Stimulated activated CD8-positive, alpha-beta memory T cell treated with anti-CD3 and anti-CD28 coated beads, Interleukin-4, amount 100 ng/mL, for 24 hours (primary cell): ENCODE results near the gene KIR2DL3.
A peak's percentile ranks its signal among the peaks of the same experiment; 100 is the strongest.
"Not testable (repeated sequence)": the region's sequence is repeated elsewhere in the genome, so short reads cannot be mapped to it uniquely, and the experiment has no call there.

Source experiments
- DNase-seq: peaks from one replicate; pipeline ENCODE4 v3.0.0-alpha.2; 2020; ENCODE audit warnings: low read depth

KIR2DL3 gene

DNA sequence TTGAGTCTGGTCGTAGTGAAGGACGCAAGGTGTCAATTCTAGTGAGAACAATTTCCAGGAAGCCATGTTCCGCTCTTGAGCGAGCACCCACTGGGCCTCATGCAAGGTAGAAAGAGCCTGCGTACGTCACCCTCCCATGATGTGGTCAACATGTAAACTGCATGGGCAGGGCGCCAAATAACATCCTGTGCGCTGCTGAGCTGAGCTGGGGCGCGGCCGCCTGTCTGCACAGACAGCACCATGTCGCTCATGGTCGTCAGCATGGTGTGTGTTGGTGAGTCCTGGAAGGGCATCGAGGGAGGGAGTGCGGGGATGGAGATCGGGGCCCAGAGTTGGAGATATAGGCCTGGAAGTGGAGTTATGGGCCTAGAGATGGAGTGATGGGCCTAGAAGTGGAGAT is at the start of gene KIR2DL3:
Gene KIR2DL3 (plus strand): TSS at position 208 of the 400 bp plus-strand sequence. CDS start 33 bp downstream, at position 241.
- not testable (repeated sequence) for DNase-seq

GRCh38 chr19:54691582-54692297 is 46.6 kb upstream of the KIR2DL3 start:
- DNase-seq = no peak

DNA sequence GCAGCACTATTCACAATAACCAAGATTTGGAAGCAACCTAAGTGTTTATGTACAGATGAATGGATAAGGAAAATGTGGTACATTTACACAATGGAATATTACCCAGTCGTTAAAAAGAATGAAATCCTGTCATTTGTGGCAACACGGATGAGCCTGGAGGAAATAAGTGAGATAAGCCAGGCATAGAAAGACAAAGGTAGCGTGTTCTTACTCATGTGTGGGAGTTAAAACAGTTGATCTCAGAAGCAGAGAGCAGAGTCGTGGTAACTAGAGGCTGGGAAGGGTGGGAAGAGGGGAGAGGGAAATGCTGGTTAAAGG is 46.1 kb upstream of the KIR2DL3 start:
- DNase-seq = no peak

DNA sequence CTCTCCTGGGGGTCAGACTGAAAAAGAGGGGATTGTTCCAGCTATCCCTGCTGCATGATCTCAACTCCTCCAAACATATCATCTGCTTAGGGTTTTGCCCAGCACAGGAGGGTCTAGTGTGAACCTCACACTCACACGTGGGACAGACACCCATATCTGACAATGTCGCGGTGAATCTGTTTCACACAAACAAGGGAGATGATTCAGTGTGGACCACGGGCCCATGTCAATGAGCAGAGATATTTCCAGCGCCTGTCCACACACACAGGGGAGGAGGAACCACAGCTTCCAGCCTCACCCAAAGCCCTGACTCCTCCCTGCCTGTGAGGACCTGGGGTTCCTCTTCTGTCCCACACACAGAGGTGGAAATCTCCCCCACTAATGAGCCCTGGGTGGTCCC is 43.7 kb upstream of the KIR2DL3 start:
- DNase-seq = no peak

- no peak for DNase-seq
Measured at GRCh38 chr19:54696117-54696548, 42.2 kb upstream of the KIR2DL3 start.

DNA sequence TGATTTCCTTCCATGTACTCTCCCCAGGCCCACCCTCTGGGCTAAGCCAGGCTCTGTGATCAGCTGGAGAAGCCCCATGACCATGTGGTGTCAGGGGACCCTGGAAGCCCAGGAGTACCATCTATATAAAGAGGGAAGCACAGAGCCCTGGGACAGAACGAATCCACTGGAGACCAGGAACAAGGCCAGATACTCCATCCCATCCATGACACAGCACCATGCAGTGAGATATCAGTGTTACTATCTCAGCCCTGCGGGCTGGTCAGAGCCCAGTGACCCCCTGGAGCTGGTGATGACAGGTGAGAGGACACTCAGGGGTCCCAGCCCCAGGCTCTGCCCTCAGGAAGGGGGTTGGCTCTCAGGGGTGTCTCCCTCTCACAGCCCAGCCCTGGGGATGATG is 41.5 kb upstream of the KIR2DL3 start:
- DNase-seq = no peak

DNA sequence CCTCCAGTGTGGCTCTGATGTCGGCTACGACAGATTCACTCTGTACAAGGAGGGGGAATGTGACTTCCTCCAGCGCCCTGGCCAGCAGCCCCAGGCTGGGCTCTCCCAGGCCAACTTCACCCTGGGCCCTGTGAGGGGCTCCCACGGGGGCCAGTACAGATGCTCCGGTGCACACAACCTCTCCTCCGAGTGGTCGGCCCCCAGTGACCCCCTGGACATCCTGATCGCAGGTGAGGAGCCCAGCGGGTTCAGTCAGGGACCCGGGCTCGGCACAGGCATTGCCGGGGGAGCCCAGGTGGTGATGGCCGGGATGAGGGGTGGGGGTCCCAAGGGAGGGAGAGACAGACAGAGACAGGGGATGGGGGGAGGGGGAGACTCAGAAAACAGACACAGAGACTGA is 40.6 kb upstream of the KIR2DL3 start:
- DNase-seq = not testable (repeated sequence)

GRCh38 chr19:54704928-54705327 is 33.4 kb upstream of the KIR2DL3 start:
- DNase-seq = no peak

DNA sequence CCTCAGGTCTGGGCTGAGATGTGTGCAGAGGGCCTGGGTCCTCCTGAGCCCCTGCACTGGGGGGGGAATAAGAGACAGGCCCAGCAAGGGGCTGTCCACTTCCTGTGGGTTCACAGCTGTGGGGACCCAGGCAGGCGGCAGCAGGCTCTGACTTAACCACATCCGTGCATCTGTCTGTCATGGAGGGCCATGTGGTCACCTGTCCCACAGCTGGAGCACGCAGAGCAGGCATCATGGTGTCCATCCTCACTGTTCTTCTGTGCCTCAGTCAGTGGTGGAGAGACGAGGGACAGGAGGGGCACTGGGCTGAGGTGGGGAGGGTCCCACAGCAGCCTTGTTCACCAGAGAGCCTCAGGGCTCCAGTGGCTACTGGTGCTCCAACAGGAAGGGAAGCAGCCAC is 30.4 kb upstream of the KIR2DL3 start:
- DNase-seq = peak; percentile 13

GRCh38 chr19:54708781-54709180 is 29.5 kb upstream of the KIR2DL3 start:
- no peak for DNase-seq

- DNase-seq = no peak
Measured at GRCh38 chr19:54709212-54709948, 28.9 kb upstream of the KIR2DL3 start.

DNA sequence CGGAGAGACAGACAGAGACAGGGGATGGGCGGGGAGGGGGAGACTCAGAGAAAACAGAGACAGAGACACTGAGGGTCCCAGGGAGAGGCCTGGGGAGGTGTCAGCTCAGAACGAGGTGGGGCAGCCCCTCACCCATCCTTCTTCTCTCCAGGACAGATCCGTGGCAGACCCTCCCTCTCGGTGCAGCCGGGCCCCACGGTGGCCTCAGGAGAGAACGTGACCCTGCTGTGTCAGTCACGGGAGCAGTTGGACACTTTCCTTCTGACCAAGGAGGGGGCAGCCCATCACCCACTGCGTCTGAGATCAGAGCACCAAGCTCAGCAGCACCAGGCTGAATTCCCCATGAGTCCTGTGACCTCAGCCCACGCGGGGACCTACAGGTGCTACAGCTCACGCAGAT is 28.4 kb upstream of the KIR2DL3 start:
- DNase-seq = not testable (repeated sequence)

GRCh38 chr19:54724142-54724541 is 14.2 kb upstream of the KIR2DL3 start, which contains the start of gene KIR3DL3:
Gene KIR3DL3, plus strand, starts transcription at chr19:54724442. Its CDS starts 55 bp downstream, at chr19:54724497.
- DNase-seq = no peak

DNA sequence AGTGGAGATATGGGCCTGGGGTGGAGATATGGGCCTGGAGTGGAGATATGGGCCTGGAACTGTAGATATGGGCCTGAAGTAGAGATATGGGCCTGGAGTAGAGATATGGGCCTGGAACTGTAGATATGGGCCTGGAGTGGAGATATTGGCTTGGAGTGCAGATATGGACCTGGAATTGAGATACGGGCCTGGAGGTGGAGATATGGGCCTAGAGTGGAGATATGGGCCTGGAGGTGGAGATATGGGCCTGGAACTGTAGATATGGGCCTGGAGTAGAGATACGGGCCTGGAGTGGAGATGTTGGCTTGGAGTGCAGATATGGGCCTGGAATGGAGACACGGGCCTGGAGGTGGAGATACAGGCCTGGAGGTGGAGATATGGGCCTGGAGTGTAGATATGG is 13.7 kb upstream of the KIR2DL3 start:
- no peak for DNase-seq

DNA sequence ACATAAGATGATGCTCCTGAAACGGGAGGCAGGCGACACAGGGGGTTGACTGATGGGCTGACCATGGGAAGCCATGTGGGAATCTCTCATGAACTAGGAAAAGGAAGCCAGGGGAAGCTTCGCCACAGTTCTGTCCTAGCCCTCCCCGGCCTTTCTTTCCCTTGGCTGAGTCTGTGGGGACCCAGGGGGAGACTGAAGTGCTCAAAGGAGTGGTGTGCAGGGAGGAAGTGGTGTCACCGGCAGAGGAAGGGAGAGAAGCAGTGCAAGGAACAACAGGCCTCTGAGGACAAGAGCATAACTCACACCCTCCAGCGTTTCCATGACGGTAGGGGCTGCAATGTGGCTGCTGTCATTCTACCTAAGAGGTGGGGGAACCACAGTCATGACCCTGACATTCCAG is 13.0 kb upstream of the KIR2DL3 start:
- DNase-seq = no peak

DNA sequence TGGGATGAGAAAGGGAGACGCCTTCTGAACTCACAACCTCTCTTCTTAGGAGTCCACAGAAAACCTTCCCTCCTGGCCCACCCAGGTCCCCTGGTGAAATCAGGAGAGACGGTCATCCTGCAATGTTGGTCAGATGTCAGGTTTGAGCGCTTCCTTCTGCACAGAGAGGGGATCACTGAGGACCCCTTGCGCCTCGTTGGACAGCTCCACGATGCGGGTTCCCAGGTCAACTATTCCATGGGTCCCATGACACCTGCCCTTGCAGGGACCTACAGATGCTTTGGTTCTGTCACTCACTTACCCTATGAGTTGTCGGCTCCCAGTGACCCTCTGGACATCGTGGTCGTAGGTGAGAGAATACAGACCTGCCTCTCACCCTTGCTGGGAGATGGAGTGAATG is 10.8 kb upstream of the KIR2DL3 start:
- DNase-seq = no peak

DNA sequence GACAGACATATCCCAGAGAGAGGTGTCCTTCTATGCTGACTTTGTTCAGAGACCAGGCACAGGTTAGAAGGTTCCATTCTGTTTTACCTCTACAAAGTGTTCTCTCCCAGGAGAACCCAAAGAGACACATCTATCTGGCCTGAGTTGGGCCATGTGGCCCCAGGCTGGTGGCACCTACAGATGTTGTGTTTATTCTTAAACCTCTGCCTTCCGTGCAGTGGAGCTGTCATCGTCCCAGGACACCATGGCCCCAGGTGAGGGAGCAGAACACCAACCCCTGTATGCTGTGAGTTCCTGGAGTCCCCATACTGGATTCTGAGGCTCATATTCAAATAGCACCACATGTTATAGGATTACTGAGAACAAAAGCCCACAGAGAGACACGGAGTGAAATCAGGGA is 10.1 kb upstream of the KIR2DL3 start:
- DNase-seq = no peak

- no peak for DNase-seq
Measured at GRCh38 chr19:54729416-54730188, 8.7 kb upstream of the KIR2DL3 start.

- no peak for DNase-seq
Measured at GRCh38 chr19:54731191-54731590, 7.1 kb upstream of the KIR2DL3 start.

DNA sequence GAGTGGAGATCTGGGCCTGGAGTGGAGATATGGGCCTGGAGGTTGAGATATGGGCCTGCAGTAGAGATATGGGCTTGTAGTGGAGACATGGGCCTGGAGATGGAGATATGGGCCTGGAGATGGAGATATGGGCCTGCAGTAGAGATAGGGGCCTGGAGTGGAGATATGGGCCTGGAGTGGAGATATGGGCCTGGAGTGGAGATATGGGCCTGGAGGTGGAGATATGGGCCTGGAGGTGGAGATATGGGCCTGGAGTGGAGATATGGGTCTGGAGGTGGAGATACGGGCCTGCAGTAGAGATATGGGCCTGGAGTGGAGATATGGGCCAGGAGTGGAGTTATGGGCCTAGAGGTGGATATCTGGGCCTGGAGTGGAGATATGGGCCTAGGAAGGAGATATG is 402 bp downstream of the KIR2DL3 start:
- DNase-seq = no peak

GRCh38 chr19:54739587-54740497 is 1.5 kb downstream of the KIR2DL3 start:
- no peak for DNase-seq

DNA sequence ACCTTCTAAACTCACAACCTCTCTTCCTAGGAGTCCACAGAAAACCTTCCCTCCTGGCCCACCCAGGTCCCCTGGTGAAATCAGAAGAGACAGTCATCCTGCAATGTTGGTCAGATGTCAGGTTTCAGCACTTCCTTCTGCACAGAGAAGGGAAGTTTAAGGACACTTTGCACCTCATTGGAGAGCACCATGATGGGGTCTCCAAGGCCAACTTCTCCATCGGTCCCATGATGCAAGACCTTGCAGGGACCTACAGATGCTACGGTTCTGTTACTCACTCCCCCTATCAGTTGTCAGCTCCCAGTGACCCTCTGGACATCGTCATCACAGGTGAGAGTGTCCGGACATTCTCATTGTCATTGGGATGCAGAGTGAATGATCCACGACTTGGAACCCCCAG is 3.6 kb downstream of the KIR2DL3 start:
- DNase-seq = not testable (repeated sequence)
